GM12874 (cell line): ENCODE results near the gene SLC35D1.

Source experiments
- CTCF ChIP-seq: IDR thresholded peaks from 2 replicates; pipeline ENCODE4 v1.5.1; 2011; ENCODE audit warnings: low read depth, mild to moderate bottlenecking, control low read depth, low read length, moderate library complexity; ENCODE audit not compliant: insufficient read depth

SLC35D1 gene

GRCh38 chr1:67085326-67085725 lies 31.4 kb upstream of the SLC35D1 start:
- TF ChIP-seq CTCF = no peak

- TF ChIP-seq CTCF = no peak
These were observed 30.9 kb upstream of the SLC35D1 start for GRCh38 chr1:67084765-67085318.

DNA sequence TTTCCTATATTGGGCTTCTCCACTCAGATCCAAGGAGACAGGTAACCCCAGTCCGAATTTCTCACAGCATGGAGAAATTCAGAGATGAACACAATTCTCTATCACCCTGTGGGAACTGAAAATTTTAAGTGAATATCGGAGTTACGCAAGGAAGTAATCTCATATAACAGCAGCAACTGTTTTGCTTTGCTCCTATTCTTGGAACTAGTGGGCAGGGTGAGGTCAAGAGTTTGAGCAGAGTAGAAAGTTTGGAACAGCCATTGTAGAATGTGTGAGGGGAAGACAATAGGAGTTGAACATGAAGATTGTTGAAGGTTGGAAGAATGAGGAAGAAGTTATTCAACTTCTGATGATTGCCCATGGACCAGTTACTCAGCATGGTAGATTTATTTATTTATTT lies 24.3 kb upstream of the SLC35D1 start:
- TF ChIP-seq CTCF = no peak

DNA sequence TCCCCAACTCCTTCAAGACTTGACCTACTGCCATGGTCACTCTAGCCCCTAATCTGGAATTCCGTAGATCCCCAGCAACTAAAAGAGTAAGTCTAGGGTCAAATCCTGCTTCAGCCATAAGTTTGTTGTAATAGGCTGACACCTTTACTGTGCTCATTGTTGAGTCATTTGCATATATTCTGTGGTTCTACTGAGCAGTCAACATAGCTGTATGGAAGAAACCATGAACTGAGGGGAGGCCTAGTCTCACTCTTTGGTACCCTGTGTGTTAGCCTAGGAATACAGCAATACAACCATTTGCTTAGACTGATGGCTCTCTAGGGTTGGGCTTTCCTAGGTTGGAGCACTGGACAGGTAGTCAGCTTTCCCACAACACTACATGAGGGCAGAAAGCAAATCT lies 23.6 kb upstream of the SLC35D1 start:
- no peak for TF ChIP-seq CTCF

DNA sequence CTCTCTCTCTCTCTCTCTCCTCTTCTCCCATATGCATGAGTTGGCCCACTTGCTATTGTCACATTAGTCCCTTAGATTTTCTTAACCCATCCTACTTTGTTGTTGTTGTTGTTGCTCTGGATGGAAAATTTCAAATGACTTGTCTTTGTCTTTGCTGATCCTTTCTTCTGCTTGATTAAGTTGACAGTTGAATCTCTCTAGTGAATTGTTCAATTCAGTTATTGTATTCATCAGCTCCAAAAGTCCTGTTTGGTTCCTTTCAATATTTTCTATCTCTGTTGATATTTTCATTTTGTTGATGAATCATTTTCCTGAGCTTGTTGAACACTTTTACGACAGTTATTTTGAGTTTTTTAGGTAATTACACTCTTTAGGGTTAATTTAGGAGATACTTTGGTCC lies 18.8 kb upstream of the SLC35D1 start:
- TF ChIP-seq CTCF = no peak

DNA sequence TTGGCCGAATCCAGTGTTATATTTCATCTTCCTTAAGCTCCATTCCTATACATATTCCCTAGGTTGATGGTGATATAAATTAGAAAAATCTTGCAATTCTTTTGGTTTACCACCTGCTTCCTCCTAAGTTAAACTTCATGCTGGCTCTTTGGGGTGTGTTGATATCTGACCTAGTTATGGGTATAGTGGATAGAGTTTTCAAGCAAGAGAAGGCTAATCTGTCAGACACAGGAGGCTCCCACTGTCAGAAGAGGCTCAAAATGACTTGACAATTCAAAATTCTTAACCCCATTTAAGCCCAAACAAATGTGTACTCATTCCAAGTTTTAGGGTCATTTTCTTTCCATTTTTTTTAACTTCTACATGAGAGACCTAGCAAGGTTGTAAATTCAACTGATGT lies 8.5 kb upstream of the SLC35D1 start:
- no peak for TF ChIP-seq CTCF

DNA sequence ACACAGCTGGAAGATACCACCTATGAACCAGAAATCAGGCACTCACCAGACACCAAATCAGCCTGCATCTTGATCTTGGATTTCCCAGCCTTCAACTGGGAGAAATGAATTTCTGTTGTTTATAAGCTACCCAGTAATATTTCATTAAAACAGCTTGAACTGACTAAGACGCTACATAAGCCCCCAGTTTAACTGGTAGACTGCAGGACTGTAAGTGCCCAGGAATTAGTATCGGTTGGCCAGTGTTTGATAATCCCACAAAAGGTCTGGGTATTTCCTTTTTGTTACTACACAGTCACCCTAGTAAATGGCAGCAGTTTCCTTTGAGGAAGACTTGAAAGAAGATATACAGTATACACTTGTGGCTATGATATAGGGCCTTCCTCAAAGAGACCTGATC lies 7.3 kb upstream of the SLC35D1 start:
- TF ChIP-seq CTCF = no peak
